Heart right ventricle (tissue), 16 donors: Measurements from ENCODE around the gene MYO1D. TPM values are rescaled to one million over a fixed set of nuclear protein-coding genes. Genes with fewer than 3 reads are reported as not detected.
A peak's percentile ranks its signal among the peaks of the same experiment; 100 is the strongest.

Experiments
- ATAC-seq, 8 donors: fragments of 200-7000 bp; cut with Tn5 transposase; one replicate each; pipeline ENCODE4 v1.9.1; 2020; ENCODE audit warnings: mild to moderate bottlenecking in 8 of 8, moderate library complexity in 8 of 8, moderate number of reproducible peaks in 1 of 8
- DNase-seq, 2 donors: peaks; one replicate each; pipeline ENCODE4 v3.0.0-alpha.2; 2020
- H3K27ac ChIP-seq, 10 donors: fragments of 200-600 bp; sonication (generic) in 2 of 10; one replicate each; pipeline versions ENCODE4 v1.5.0 to v1.8.0; 2020 to 2022; ENCODE audit warnings: mild to moderate bottlenecking in 3 of 10
- H3K27me3 ChIP-seq, 7 donors: fragments of 200-600 bp; one replicate each; pipeline ENCODE4 v1.8.0; 2021 to 2022; ENCODE audit warnings: mild to moderate bottlenecking in 2 of 7
- H3K36me3 ChIP-seq, 9 donors: fragments of 200-600 bp; sonication (generic) in 1 of 9; one replicate each; pipeline versions ENCODE4 v1.5.0 to v1.8.0; 2020 to 2022; ENCODE audit warnings: mild to moderate bottlenecking in 2 of 9
- H3K4me1 ChIP-seq, 9 donors: fragments of 200-600 bp; sonication (generic) in 1 of 9; one replicate each; pipeline versions ENCODE4 v1.5.0 to v1.8.0; 2020 to 2022; ENCODE audit warnings: mild to moderate bottlenecking in 4 of 9
- H3K4me3 ChIP-seq, 10 donors: fragments of 200-600 bp; sonication (generic) in 2 of 10; one replicate each; pipeline versions ENCODE4 v1.5.0 to v1.8.0; 2020 to 2022; ENCODE audit warnings: mild to moderate bottlenecking in 7 of 10, moderate library complexity in 2 of 10
- H3K9me3 ChIP-seq, 11 donors: fragments of 200-600 bp in 10 of 11; sonication (generic) in 2 of 11; one replicate each; pipeline versions ENCODE4 v1.5.0 to v1.8.0; 2013 to 2022; ENCODE audit warnings: mild to moderate bottlenecking in 2 of 11, control low read depth in 1 of 11, moderate library complexity in 1 of 11
- WGBS, 2 donors: extraction: QIAGEN DNeasy Blood & Tissue Kit; methylation state at CpG; one replicate each; pipeline ENCODE4 v1.1.7; 2013; ENCODE audit warnings: inconsistent platforms in 1 of 2; 5-methylcytosine and 5-hydroxymethylcytosine counted together
- intact Hi-C, 10 donors: fragments of 100-400 bp; cut with DNase I; formaldehyde crosslinking; loops; one replicate each; pipeline versions ENCODE4 v1.11.1 to v1.14.2; 2022
- polyA plus RNA-seq, 2 donors: library from polyadenylated mRNA; stranded (reverse); fragments of 200-250 nt; gene quantifications; one replicate each; pipeline ENCODE4 v1.2.3, GENCODE V29; 2013
- total RNA-seq, 10 donors: library from RNA; stranded (reverse); fragmentation: NEBNext Ultra II Directional in 3 of 10; extraction: Animal tissue kit (Norgen Biotek cat#: 25700) in 3 of 10; gene quantifications; one replicate each; pipeline versions ENCODE4 v1.2.1 to v1.2.4, GENCODE V29; 2021 to 2023
- TF ChIP-seq, protein P1 (sequence below), 9 donors: fragments of 200-600 bp; sonication (generic) in 2 of 9; IDR thresholded peaks; one replicate each; pipeline versions ENCODE4 v1.5.0 to v1.8.0; 2021 to 2022; ENCODE audit warnings: antibody characterized with exemption in 9 of 9, mild to moderate bottlenecking in 5 of 9, moderate library complexity in 1 of 9
- donor health status: Arrhythmogenic right ventricular cardiomyopathy.
- donor health status: ischemic (EF 13 %, LVEDD 7.1; RV severe dilation, severe dysfunction).
- donor health status: healthy with polysubstance abuse.
- donor health status: DM: no; HTN: yes; CAD: no.
- donor health status: DM: no; HTN: no; CAD: no.
- donor health status: ischemic (EF 25% LVEDD 6.9; RV normal size, moderate dysfunction).
- donor health status: ischemic (EF 25% LVEDD 5.7; RV mildly dilated, moderate dysfunction).
- donor health status: healthy.
- donor health status: DM: yes; HTN: yes; CAD: no.
- donor health status: Ischemic cardiomyopathy.
- donor health status: ischemic (EF 35%, LVEDD 5.7; RV mildly dilated, moderate dysfunction).
- donor health status: nonischemic (EF 11% LVEDD 7.7; RV severe dilation, severe dysfunction).
- donor health status: DM: yes; HTN: yes; CAD: no.
- donor health status: PGD.
- donor health status: ischemic (EF 29% LVEDD 5.4; RV normal size, mild dysfunction).
- donor health status: nonischemic (EF 23%, LVEDD 6.1; RV moderate dilation, normal function).

Gene MYO1D
- total and polyA plus RNA-seq, 12 donors: 1.9 to 16.4 (median 6.7) TPM

DNA sequence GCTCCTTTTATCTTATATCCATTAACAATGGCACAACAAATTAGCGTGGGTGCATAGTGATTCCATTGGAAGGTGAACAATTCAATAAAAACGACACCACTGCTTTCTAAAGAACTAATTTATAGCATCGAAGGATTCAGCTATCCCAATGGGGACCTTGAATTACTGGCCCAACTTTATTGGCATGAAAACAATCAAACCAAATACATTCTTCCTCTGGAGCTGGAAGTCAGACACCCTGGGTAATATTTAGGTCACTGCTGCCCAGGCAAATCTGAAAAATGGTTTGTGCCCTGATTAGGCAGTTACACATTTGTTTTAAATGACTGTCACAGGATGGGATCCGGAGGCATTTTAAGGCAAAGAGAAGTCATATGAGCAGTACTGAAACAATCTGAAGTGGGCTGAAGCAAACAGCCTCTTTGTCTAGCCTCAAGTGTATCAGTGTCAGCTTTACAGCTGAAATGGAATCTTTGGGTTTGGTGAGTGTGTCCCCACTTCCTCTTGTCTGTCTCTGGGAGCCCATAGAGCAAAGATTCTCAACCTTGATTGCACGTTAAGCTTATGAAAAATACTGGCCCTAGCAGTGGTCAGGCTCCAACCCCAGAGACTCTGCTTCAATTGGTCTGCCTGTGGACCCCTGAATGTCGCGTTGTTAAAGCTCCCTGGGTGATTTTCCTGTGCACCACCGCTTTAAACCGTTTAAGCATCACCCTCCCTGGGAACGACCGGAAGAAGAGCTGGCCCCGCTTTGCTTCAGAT lies 359.8 kb downstream of the MYO1D start:
- no peaks in the 10 kb centered on the region for H3K9me3 ChIP-seq
- H3K27ac ChIP-seq: peak overlapping the region in 1 of 10 donors; percentile 43
- DNase-seq (no peak), ATAC-seq (no peak)
- H3K27me3 ChIP-seq: peaks cover 0 to 31% (median 0%) of the 10 kb centered on the region in 7 donors
- intact Hi-C loops: no loop called here
- peaks cover 0 to 5% (median 0%) of the 10 kb centered on the region in 9 donors for H3K36me3 ChIP-seq
- H3K4me1 ChIP-seq: peaks cover 8 to 47% (median 24%) of the 10 kb centered on the region in 9 donors
- WGBS, 2 donors: 76% methylated on average over 12 of the region's 12 CpGs
- H3K4me3 ChIP-seq: no peak overlapping the region
- TF ChIP-seq, protein P1, sequence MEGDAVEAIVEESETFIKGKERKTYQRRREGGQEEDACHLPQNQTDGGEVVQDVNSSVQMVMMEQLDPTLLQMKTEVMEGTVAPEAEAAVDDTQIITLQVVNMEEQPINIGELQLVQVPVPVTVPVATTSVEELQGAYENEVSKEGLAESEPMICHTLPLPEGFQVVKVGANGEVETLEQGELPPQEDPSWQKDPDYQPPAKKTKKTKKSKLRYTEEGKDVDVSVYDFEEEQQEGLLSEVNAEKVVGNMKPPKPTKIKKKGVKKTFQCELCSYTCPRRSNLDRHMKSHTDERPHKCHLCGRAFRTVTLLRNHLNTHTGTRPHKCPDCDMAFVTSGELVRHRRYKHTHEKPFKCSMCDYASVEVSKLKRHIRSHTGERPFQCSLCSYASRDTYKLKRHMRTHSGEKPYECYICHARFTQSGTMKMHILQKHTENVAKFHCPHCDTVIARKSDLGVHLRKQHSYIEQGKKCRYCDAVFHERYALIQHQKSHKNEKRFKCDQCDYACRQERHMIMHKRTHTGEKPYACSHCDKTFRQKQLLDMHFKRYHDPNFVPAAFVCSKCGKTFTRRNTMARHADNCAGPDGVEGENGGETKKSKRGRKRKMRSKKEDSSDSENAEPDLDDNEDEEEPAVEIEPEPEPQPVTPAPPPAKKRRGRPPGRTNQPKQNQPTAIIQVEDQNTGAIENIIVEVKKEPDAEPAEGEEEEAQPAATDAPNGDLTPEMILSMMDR (IDR thresholded peaks at IDR 0.05): no peak

DNA sequence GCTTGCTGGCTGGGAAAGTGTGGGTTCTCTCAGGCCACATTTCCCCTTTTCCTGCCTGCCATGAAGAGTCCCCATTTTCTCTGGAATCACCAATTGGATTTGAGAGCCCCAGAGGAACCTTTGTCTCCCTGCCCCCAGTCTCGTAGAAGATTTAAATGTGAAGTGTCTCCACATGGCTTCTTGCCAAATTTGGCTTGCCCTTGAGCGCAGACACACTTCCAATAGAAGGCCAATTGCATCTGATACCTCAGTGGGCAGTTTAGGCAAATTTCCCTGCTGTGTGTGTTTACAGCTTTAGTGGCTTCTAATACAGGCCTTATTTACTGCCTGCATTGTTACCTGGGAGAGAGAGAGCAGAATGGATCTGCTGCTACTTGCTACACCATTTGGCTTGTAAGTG lies 360.5 kb downstream of the MYO1D start:
- peak overlapping the region in 2 of 10 donors; percentile 43 to 52 for H3K27ac ChIP-seq
- no peaks in the 10 kb centered on the region for H3K9me3 ChIP-seq
- peaks cover 8 to 47% (median 24%) of the 10 kb centered on the region in 9 donors for H3K4me1 ChIP-seq
- peaks cover 0 to 5% (median 0%) of the 10 kb centered on the region in 9 donors for H3K36me3 ChIP-seq
- H3K27me3 ChIP-seq: peaks cover 0 to 31% (median 0%) of the 10 kb centered on the region in 7 donors
- intact Hi-C loops: no loop called here
- ATAC-seq (no peak), DNase-seq (no peak)
- no peak overlapping the region for H3K4me3 ChIP-seq
- 13 to 22% methylated on average over 2 of the region's 2 CpGs for WGBS, 2 donors
- TF ChIP-seq, protein P1 (IDR thresholded peaks at IDR 0.05): no peak

GRCh38 chr17:32515677-32516383 lies 361.1 kb downstream of the MYO1D start:
- ATAC-seq (peak in 4 of 8 donors; percentile 23 to 63 (median 31)), DNase-seq (no peak)
- H3K36me3 ChIP-seq: peaks cover 0 to 5% (median 0%) of the 10 kb centered on the region in 9 donors
- no peaks in the 10 kb centered on the region for H3K9me3 ChIP-seq
- H3K27ac ChIP-seq: peak overlapping the region in 2 of 10 donors; percentile 43 to 52
- H3K4me1 ChIP-seq: peaks cover 8 to 45% (median 24%) of the 10 kb centered on the region in 9 donors
- no peak overlapping the region for H3K4me3 ChIP-seq
- intact Hi-C loops: no loop called here
- H3K27me3 ChIP-seq: peaks cover 0 to 29% (median 0%) of the 10 kb centered on the region in 7 donors
- 91 to 94% methylated on average over 4 of the region's 4 CpGs for WGBS, 2 donors
- TF ChIP-seq, protein P1 (IDR thresholded peaks at IDR 0.05): no peak

GRCh38 chr17:32514606-32515005 lies 362.3 kb downstream of the MYO1D start:
- Histone ChIP-seq H3K4me3 (no peak overlapping the region), H3K27me3 (peaks cover 0 to 16% (median 0%) of the 10 kb centered on the region in 7 donors), H3K27ac (no peak overlapping the region), H3K36me3 (peaks cover 0 to 5% (median 0%) of the 10 kb centered on the region in 9 donors), H3K4me1 (peaks cover 0 to 33% (median 19%) of the 10 kb centered on the region in 9 donors), H3K9me3 (no peaks in the 10 kb centered on the region)
- ATAC-seq: no peak
- no peak for DNase-seq
- TF ChIP-seq, protein P1 (IDR thresholded peaks at IDR 0.05): no peak
- intact Hi-C loops: no loop called here
- 52 to 61% methylated on average over 4 of the region's 4 CpGs for WGBS, 2 donors
